Testis (tissue), 3 donors: Measurements from ENCODE around the gene SGPL1. TPM values are rescaled to one million over a fixed set of nuclear protein-coding genes. Genes with fewer than 3 reads are reported as not detected.

Experiments used
- DNase-seq: peaks from one replicate; pipeline ENCODE4 v3.0.0-alpha.2; 2019
- H3K27ac ChIP-seq, 2 donors: fragments of 200-600 bp; sonication (generic); one replicate each; pipeline ENCODE4 v1.5.1; 2019
- H3K27me3 ChIP-seq: fragments of 200-600 bp; sonication (generic); one replicate; pipeline ENCODE4 v1.5.1; 2019
- H3K36me3 ChIP-seq: fragments of 200-600 bp; sonication (generic); one replicate; pipeline ENCODE4 v1.5.1; 2017; ENCODE audit warnings: low read depth; ENCODE audit errors: missing control alignments
- H3K4me1 ChIP-seq: fragments of 200-600 bp; sonication (generic); one replicate; pipeline ENCODE4 v1.5.1; 2019
- H3K4me3 ChIP-seq, 2 donors: fragments of 200-600 bp; sonication (generic); one replicate each; pipeline ENCODE4 v1.5.1; 2017 to 2019
- H3K9me3 ChIP-seq: fragments of 200-600 bp; sonication (generic); one replicate; pipeline ENCODE4 v1.5.1; 2017
- POLR2A ChIP-seq: fragments of 450-650 bp; IDR thresholded peaks from one replicate; pipeline ENCODE4 v1.6.1; 2017; ENCODE audit warnings: antibody characterized with exemption, mild to moderate bottlenecking, moderate library complexity
- WGBS, 2 donors: methylation state at CpG; one replicate each; pipeline ENCODE4 v1.1.5; 2018; 5-methylcytosine and 5-hydroxymethylcytosine counted together
- intact Hi-C: fragments of 100-400 bp; cut with DNase I; formaldehyde crosslinking; loops from one replicate; pipeline ENCODE4 v1.15.1; 2023; ENCODE audit warnings: low total_unique reads
- polyA plus RNA-seq: library from polyadenylated mRNA; stranded (reverse); fragments of 350-450 nt; fragmentation: Illumina TruSeq; extraction: RNeasy Lipid Tissue Mini Kit (QIAGEN cat#74804); gene quantifications from one replicate; pipeline ENCODE4 v1.2.3, GENCODE V29; 2014; ENCODE audit warnings: low read depth, low replicate concordance; ENCODE audit not compliant: insufficient read depth
- total RNA-seq, 2 donors: library from RNA; depleted of rRNA; stranded (reverse); fragments of >200 nt; gene quantifications; one replicate each; pipeline ENCODE4 v1.2.3, GENCODE V29; 2016
- TF ChIP-seq, protein P1 (sequence below), 3 experiments: fragments of 450-650 bp in 2 of 3; fragments of 200-600 bp in 1 of 3; sonication (generic) in 1 of 3; IDR thresholded peaks; one replicate each; pipeline ENCODE4 v1.5.1; 2016 to 2019; ENCODE audit warnings: antibody characterized with exemption in 3 of 3, mild to moderate bottlenecking in 2 of 3, moderate library complexity in 1 of 3

Gene SGPL1
- total and polyA plus RNA-seq, 3 donors from 2014 or later: 38.5 to 70.1 (median 64.2) TPM

- Histone ChIP-seq H3K36me3 (no peaks in the 10 kb centered on the region), H3K27me3 (no peaks in the 10 kb centered on the region), H3K4me1 (peaks cover 16% of the 10 kb centered on the region), H3K4me3 (no peak overlapping the region), H3K27ac (no peak overlapping the region), H3K9me3 (no peaks in the 10 kb centered on the region)
- intact Hi-C loops: loop anchor here (10.0 kb wide), 1 partner anchor 341 kb away; no protein-coding TSS in a partner anchor
- 81 to 87% methylated on average over 15 to 18 of the region's 18 CpGs for WGBS, 2 donors
- DNase-seq: no peak
- no peak for TF ChIP-seq POLR2A
- TF ChIP-seq, protein P1, sequence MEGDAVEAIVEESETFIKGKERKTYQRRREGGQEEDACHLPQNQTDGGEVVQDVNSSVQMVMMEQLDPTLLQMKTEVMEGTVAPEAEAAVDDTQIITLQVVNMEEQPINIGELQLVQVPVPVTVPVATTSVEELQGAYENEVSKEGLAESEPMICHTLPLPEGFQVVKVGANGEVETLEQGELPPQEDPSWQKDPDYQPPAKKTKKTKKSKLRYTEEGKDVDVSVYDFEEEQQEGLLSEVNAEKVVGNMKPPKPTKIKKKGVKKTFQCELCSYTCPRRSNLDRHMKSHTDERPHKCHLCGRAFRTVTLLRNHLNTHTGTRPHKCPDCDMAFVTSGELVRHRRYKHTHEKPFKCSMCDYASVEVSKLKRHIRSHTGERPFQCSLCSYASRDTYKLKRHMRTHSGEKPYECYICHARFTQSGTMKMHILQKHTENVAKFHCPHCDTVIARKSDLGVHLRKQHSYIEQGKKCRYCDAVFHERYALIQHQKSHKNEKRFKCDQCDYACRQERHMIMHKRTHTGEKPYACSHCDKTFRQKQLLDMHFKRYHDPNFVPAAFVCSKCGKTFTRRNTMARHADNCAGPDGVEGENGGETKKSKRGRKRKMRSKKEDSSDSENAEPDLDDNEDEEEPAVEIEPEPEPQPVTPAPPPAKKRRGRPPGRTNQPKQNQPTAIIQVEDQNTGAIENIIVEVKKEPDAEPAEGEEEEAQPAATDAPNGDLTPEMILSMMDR (IDR thresholded peaks at IDR 0.05): no peak
Measured at GRCh38 chr10:70885931-70886903, 70.5 kb downstream of the SGPL1 start.

- intact Hi-C loops: loop anchor here (10.0 kb wide), 1 partner anchor 342 kb away; no protein-coding TSS in a partner anchor
- peaks cover 19% of the 10 kb centered on the region for H3K4me1 ChIP-seq
- WGBS, 2 donors: 56 to 73% methylated on average over 5 to 12 of the region's 12 CpGs
- H3K9me3 ChIP-seq: no peaks in the 10 kb centered on the region
- TF ChIP-seq, protein P1 (IDR thresholded peaks at IDR 0.05): no peak
- TF ChIP-seq POLR2A: no peak
- H3K4me3 ChIP-seq: peak overlapping the region; percentile 79 to 84
- peak overlapping the region; percentile 92 to 96 for H3K27ac ChIP-seq
- H3K27me3 ChIP-seq: no peaks in the 10 kb centered on the region
- no peaks in the 10 kb centered on the region for H3K36me3 ChIP-seq
- DNase-seq: no peak
Measured at GRCh38 chr10:70886921-70887665, 71.3 kb downstream of the SGPL1 start.

- intact Hi-C loops: loop anchor here (10.0 kb wide), 1 partner anchor 343 kb away; no protein-coding TSS in a partner anchor
- H3K27me3 ChIP-seq: no peaks in the 10 kb centered on the region
- peak within 1 kb of the TSS; percentile 79 to 84 for H3K4me3 ChIP-seq
- 1% methylated on average over 12 to 64 of the region's 85 CpGs for WGBS, 2 donors
- no peaks in the 10 kb centered on the region for H3K36me3 ChIP-seq
- DNase-seq: peak; percentile 88
- peak within 1 kb of the TSS; percentile 92 to 96 for H3K27ac ChIP-seq
- H3K4me1 ChIP-seq: peaks cover 19% of the 10 kb centered on the region
- no peak for TF ChIP-seq POLR2A
- TF ChIP-seq, protein P1 (IDR thresholded peaks at IDR 0.05): no peak
- no peaks in the 10 kb centered on the region for H3K9me3 ChIP-seq
Measured at GRCh38 chr10:70887804-70888800, 72.4 kb downstream of the SGPL1 start, which contains the start of gene PCBD1. PCBD1 (minus strand) TSS chr10:70888565; CDS start chr10:70888533, 32 bp downstream.

- intact Hi-C loops: loop anchor here (10.0 kb wide), 1 partner anchor 344 kb away; no protein-coding TSS in a partner anchor
- 58 to 70% methylated on average over 3 of the region's 3 CpGs for WGBS, 2 donors
- no peaks in the 10 kb centered on the region for H3K9me3 ChIP-seq
- no peaks in the 10 kb centered on the region for H3K27me3 ChIP-seq
- DNase-seq: no peak
- TF ChIP-seq, protein P1 (IDR thresholded peaks at IDR 0.05): no peak
- TF ChIP-seq POLR2A: no peak
- H3K36me3 ChIP-seq: no peaks in the 10 kb centered on the region
- no peak overlapping the region for H3K4me3 ChIP-seq
- H3K27ac ChIP-seq: peak overlapping the region in 1 of 2 donors; percentile 96
- peaks cover 19% of the 10 kb centered on the region for H3K4me1 ChIP-seq
Measured at GRCh38 chr10:70889291-70889690, 73.5 kb downstream of the SGPL1 start.
